HEK293 (cell line): ENCODE measurements around the gene DZIP3.

Source experiments
- CTCF ChIA-PET: fragments of 350-600 bp; formaldehyde crosslinking; extraction: SDS; loops from one replicate; lab custom pipeline; 2021; ENCODE audit warnings: antibody characterized with exemption; lab: Yijun Ruan, JAX
- POLR2A ChIA-PET: fragments of 300-600 bp; formaldehyde crosslinking; extraction: SDS; loops from one replicate; lab custom pipeline; 2020; ENCODE audit warnings: antibody characterized with exemption, inconsistent platforms; lab: Yijun Ruan, JAX
- H3K27ac ChIP-seq: fragments of 200-500 bp; sonication (Bioruptor generic); 2 replicates; pipeline ENCODE4 v1.5.1; 2014; ENCODE audit warnings: low read depth, low read length, control low read depth, inconsistent platforms; ENCODE audit errors: extremely low read depth
- H3K36me3 ChIP-seq, 2 experiments: fragments of 200-500 bp in 1 of 2; sonication (Bioruptor generic) in 1 of 2; 1 replicate in 1 of 2; 2 replicates in 1 of 2; pipeline ENCODE4 v1.5.1; 2014 to 2017; ENCODE audit warnings: inconsistent platforms in 2 of 2, low read length in 2 of 2; ENCODE audit not compliant: control insufficient read depth in 2 of 2, insufficient read depth in 1 of 2
- H3K4me1 ChIP-seq: fragments of 200-500 bp; sonication (Bioruptor generic); 2 replicates; pipeline ENCODE4 v1.5.1; 2014; ENCODE audit warnings: mild to moderate bottlenecking, low read length, inconsistent platforms; ENCODE audit not compliant: control insufficient read depth, insufficient read depth
- H3K4me3 ChIP-seq: 2 replicates; pipeline ENCODE4 v1.5.1; 2011; ENCODE audit warnings: low read depth, mild to moderate bottlenecking, control low read depth, low read length, moderate library complexity
- H3K9me3 ChIP-seq: fragments of 200-500 bp; sonication (Bioruptor generic); 2 replicates; pipeline ENCODE4 v1.5.1; 2014; ENCODE audit warnings: low read depth, low read length, inconsistent platforms; ENCODE audit not compliant: control insufficient read depth, insufficient read depth
- REPIN1 ChIP-seq: fragments of 450-650 bp; formaldehyde crosslinking; IDR thresholded peaks from 2 replicates; pipeline ENCODE4 v1.5.1; 2017; ENCODE audit warnings: missing biosample characterization, missing genetic modification characterization, low read depth
- SP3 ChIP-seq: fragments of 450-650 bp; formaldehyde crosslinking; IDR thresholded peaks from 2 replicates; pipeline ENCODE4 v1.5.1; 2016; ENCODE audit warnings: missing biosample characterization, missing genetic modification characterization
- ZFHX2 ChIP-seq: fragments of 450-650 bp; formaldehyde crosslinking; conservative IDR thresholded peaks from 2 replicates; pipeline ENCODE4 v1.5.1; 2016; ENCODE audit warnings: missing biosample characterization, missing genetic modification characterization
- ZFP3 ChIP-seq: fragments of 450-650 bp; formaldehyde crosslinking; IDR thresholded peaks from 2 replicates; pipeline ENCODE4 v1.5.1; 2016; ENCODE audit warnings: low read depth, missing biosample characterization, missing genetic modification characterization
- ZNF114 ChIP-seq: fragments of 450-650 bp; formaldehyde crosslinking; IDR thresholded peaks from 2 replicates; pipeline ENCODE4 v1.5.0; 2017; ENCODE audit warnings: missing biosample characterization, missing genetic modification characterization
- ZNF140 ChIP-seq: fragments of 450-650 bp; formaldehyde crosslinking; IDR thresholded peaks from 2 replicates; pipeline ENCODE4 v1.5.1; 2016; ENCODE audit warnings: missing biosample characterization, missing genetic modification characterization
- ZNF169 ChIP-seq: fragments of 450-650 bp; formaldehyde crosslinking; IDR thresholded peaks from 2 replicates; pipeline ENCODE4 v1.5.1; 2016; ENCODE audit warnings: missing biosample characterization, missing genetic modification characterization
- ZNF223 ChIP-seq: fragments of 450-650 bp; formaldehyde crosslinking; IDR thresholded peaks from 2 replicates; pipeline ENCODE4 v1.5.1; 2016; ENCODE audit warnings: missing biosample characterization, missing genetic modification characterization
- ZNF23 ChIP-seq: fragments of 450-650 bp; formaldehyde crosslinking; IDR thresholded peaks from 2 replicates; pipeline ENCODE4 v1.5.1; 2016; ENCODE audit warnings: missing biosample characterization, missing genetic modification characterization, borderline replicate concordance
- ZNF280C ChIP-seq: fragments of 450-650 bp; formaldehyde crosslinking; IDR thresholded peaks from 2 replicates; pipeline ENCODE4 v1.5.1; 2016; ENCODE audit warnings: missing biosample characterization, missing genetic modification characterization
- ZNF350 ChIP-seq: fragments of 450-650 bp; formaldehyde crosslinking; IDR thresholded peaks from 2 replicates; pipeline ENCODE4 v1.5.0; 2017; ENCODE audit warnings: missing biosample characterization, mild to moderate bottlenecking, missing genetic modification characterization
- ZNF362 ChIP-seq: fragments of 450-650 bp; formaldehyde crosslinking; IDR thresholded peaks from 2 replicates; pipeline ENCODE4 v1.5.1; 2016; ENCODE audit warnings: missing biosample characterization, missing genetic modification characterization
- ZNF416 ChIP-seq: fragments of 450-650 bp; formaldehyde crosslinking; IDR thresholded peaks from 2 replicates; pipeline ENCODE4 v1.5.1; 2016; ENCODE audit warnings: missing biosample characterization, missing genetic modification characterization
- ZNF513 ChIP-seq: fragments of 450-650 bp; IDR thresholded peaks from 2 replicates; pipeline ENCODE4 v1.5.1; 2018; ENCODE audit warnings: missing biosample characterization, missing genetic modification characterization
- ZNF521 ChIP-seq: fragments of 450-650 bp; formaldehyde crosslinking; IDR thresholded peaks from 2 replicates; pipeline ENCODE4 v1.5.1; 2017; ENCODE audit warnings: missing biosample characterization, mild to moderate bottlenecking, missing genetic modification characterization
- ZNF530 ChIP-seq: fragments of 450-650 bp; formaldehyde crosslinking; IDR thresholded peaks from 2 replicates; pipeline ENCODE4 v1.5.1; 2016; ENCODE audit warnings: low read depth, missing biosample characterization, missing genetic modification characterization
- ZNF692 ChIP-seq: fragments of 450-650 bp; formaldehyde crosslinking; IDR thresholded peaks from 2 replicates; pipeline ENCODE4 v1.5.1; 2016; ENCODE audit warnings: missing biosample characterization, missing genetic modification characterization
- ZNF785 ChIP-seq: fragments of 450-650 bp; formaldehyde crosslinking; IDR thresholded peaks from 2 replicates; pipeline ENCODE4 v1.5.1; 2016; ENCODE audit warnings: missing biosample characterization, missing genetic modification characterization
- ZSCAN23 ChIP-seq: fragments of 450-650 bp; formaldehyde crosslinking; IDR thresholded peaks from 2 replicates; pipeline ENCODE4 v1.5.1; 2016; ENCODE audit warnings: missing biosample characterization, missing genetic modification characterization
- TF ChIP-seq, protein P1 (sequence below): fragments of 450-650 bp; formaldehyde crosslinking; IDR thresholded peaks from 2 replicates; pipeline ENCODE4 v1.5.1; 2016; ENCODE audit warnings: missing biosample characterization, missing genetic modification characterization, low read depth
- TF ChIP-seq, protein P2 (sequence below): fragments of 450-650 bp; formaldehyde crosslinking; IDR thresholded peaks from 2 replicates; pipeline ENCODE4 v1.5.1; 2016; ENCODE audit warnings: missing biosample characterization, missing genetic modification characterization, borderline replicate concordance

Gene DZIP3

GRCh38 chr3:108602249-108602934, 12.9 kb downstream of the DZIP3 start (continued):
- TF ChIP-seq ZNF114 (tag by site-specific recombination) = no peak

GRCh38 chr3:108602935-108603294, 13.4 kb downstream of the DZIP3 start:
- Histone ChIP-seq H3K9me3 (no peaks in the 10 kb centered on the region), H3K4me3 (no peak overlapping the region), H3K4me1 (no peaks in the 10 kb centered on the region), H3K27ac (no peak overlapping the region), H3K36me3 (peaks cover 0 to 6% of the 10 kb centered on the region in 2 experiments; a peak in 1 of 3 replicates)
- TF ChIP-seq ZNF785 (tag by site-specific recombination) = no peak
- no peak for TF ChIP-seq ZNF521 (tag by site-specific recombination)
- TF ChIP-seq ZNF362 (tag by site-specific recombination) = no peak
- TF ChIP-seq ZNF692 = no peak
- no peak for TF ChIP-seq ZFP3 (tag by site-specific recombination)
- TF ChIP-seq ZSCAN23 = no peak
- no peak for TF ChIP-seq ZNF23 (tag by site-specific recombination)
- ChIA-PET CTCF (interaction anchor here (0.6 kb wide), 1 partner anchor 682 kb away, joined by 3 read pairs; no protein-coding TSS in a partner anchor), POLR2A (interaction anchor here (1.9 kb wide), 1 partner anchor 13 kb away, joined by 9 read pairs; the partner anchor contains the start of genes CIP2A and DZIP3)

DNA sequence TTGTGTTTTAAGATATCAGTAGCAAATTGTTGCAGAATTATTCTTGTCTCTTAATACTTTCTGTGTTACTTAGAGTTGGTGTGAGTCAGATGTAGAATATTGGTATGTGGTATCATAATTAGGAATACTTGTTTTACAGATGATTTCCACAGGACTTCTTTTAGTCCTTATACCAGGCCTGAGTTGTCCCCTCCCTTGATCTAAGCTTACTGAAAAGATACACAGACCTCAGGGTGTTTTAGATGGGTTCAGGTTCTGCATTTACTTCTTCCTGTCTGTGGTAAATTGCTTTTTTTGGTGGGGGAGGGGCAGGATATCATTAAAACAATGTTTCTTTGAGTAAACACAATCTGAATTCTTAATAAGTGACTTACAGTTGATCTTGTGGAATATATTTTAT, 14.2 kb downstream of the DZIP3 start:
- POLR2A ChIA-PET = no interaction called here
- TF ChIP-seq ZNF169 (tag by site-specific recombination) (no peak), ZNF350 (tag by site-specific recombination) (no peak), ZNF140 (no peak), ZNF223 (no peak), ZNF416 (tag by site-specific recombination) (no peak), ZNF530 (tag by site-specific recombination) (no peak), REPIN1 (no peak), SP3 (tag by site-specific recombination) (no peak), ZNF280C (tag by site-specific recombination) (no peak), ZNF513 (tag by site-specific recombination) (no peak), ZFHX2 (tag by site-specific recombination) (no peak)
- TF ChIP-seq, protein P1, sequence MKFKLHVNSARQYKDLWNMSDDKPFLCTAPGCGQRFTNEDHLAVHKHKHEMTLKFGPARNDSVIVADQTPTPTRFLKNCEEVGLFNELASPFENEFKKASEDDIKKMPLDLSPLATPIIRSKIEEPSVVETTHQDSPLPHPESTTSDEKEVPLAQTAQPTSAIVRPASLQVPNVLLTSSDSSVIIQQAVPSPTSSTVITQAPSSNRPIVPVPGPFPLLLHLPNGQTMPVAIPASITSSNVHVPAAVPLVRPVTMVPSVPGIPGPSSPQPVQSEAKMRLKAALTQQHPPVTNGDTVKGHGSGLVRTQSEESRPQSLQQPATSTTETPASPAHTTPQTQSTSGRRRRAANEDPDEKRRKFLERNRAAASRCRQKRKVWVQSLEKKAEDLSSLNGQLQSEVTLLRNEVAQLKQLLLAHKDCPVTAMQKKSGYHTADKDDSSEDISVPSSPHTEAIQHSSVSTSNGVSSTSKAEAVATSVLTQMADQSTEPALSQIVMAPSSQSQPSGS (tag by site-specific recombination) = no peak
- TF ChIP-seq, protein P2, sequence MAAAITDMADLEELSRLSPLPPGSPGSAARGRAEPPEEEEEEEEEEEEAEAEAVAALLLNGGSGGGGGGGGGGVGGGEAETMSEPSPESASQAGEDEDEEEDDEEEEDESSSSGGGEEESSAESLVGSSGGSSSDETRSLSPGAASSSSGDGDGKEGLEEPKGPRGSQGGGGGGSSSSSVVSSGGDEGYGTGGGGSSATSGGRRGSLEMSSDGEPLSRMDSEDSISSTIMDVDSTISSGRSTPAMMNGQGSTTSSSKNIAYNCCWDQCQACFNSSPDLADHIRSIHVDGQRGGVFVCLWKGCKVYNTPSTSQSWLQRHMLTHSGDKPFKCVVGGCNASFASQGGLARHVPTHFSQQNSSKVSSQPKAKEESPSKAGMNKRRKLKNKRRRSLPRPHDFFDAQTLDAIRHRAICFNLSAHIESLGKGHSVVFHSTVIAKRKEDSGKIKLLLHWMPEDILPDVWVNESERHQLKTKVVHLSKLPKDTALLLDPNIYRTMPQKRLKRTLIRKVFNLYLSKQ (tag by site-specific recombination) = no peak
- TF ChIP-seq, all 188 proteins: peak for 0
- Histone ChIP-seq H3K9me3 (no peaks in the 10 kb centered on the region), H3K36me3 (peaks cover 0 to 8% of the 10 kb centered on the region in 2 experiments; a peak in 2 of 3 replicates), H3K4me3 (no peak overlapping the region), H3K4me1 (no peaks in the 10 kb centered on the region), H3K27ac (no peak overlapping the region)
- CTCF ChIA-PET = interaction anchor here (0.6 kb wide), 1 partner anchor 166 kb away, joined by 3 read pairs; no protein-coding TSS in a partner anchor
